Liver (tissue), 2 donors: Measurements from ENCODE around the gene SH2B3.

Source experiments
- CTCF ChIP-seq: fragments of 150-350 bp; IDR thresholded peaks from 2 replicates; pipeline ENCODE4 v1.5.1; 2017; ENCODE audit warnings: improper control_type of control experiment, low read depth, low read length; ENCODE audit not compliant: missing input control
- MAX ChIP-seq: IDR thresholded peaks from 2 replicates; pipeline ENCODE4 v1.6.1; 2016; ENCODE audit warnings: antibody characterized with exemption
- donor health status: healthy.

GRCh38 chr12:111409403-111409779 is 3.7 kb downstream of the SH2B3 start:
- TF ChIP-seq CTCF: no peak
- TF ChIP-seq MAX: no peak
